Esophagus squamous epithelium (tissue), 4 donors: ENCODE measurements around the gene SEMA4D.

Experiments
- POLR2A ChIP-seq, 4 donors: fragments of 450-650 bp; IDR thresholded peaks; one replicate each; pipeline ENCODE4 v1.6.1; 2017; ENCODE audit warnings: antibody characterized with exemption in 4 of 4, mild to moderate bottlenecking in 4 of 4, moderate library complexity in 3 of 4
- TF ChIP-seq, protein P1 (sequence below), 6 experiments: fragments of 450-650 bp in 4 of 6; fragments of 200-600 bp in 2 of 6; sonication (generic) in 2 of 6; IDR thresholded peaks; one replicate each; pipeline ENCODE4 v1.5.1; 2016 to 2019; ENCODE audit warnings: antibody characterized with exemption in 6 of 6, mild to moderate bottlenecking in 4 of 6, moderate library complexity in 4 of 6

DNA sequence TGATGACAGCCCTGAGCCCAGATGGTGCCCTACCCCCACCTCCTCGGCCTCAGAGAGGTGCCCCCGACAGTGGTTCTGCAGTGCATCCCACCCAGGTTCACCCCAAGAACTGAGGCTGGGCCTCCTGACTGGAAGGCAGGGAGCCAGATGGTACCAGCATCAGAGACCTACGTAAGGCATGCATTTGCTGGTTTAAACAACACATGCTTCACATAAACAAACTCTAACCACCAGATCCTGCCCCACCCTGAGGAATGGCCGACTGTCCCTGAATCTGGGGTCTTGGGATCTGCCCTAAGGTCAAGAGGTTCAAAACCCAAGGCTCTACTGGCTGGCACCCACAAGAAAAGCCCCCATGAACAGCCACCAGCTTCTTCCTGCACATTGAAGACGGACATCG, 106.3 kb downstream of the SEMA4D start:
- TF ChIP-seq, protein P1, sequence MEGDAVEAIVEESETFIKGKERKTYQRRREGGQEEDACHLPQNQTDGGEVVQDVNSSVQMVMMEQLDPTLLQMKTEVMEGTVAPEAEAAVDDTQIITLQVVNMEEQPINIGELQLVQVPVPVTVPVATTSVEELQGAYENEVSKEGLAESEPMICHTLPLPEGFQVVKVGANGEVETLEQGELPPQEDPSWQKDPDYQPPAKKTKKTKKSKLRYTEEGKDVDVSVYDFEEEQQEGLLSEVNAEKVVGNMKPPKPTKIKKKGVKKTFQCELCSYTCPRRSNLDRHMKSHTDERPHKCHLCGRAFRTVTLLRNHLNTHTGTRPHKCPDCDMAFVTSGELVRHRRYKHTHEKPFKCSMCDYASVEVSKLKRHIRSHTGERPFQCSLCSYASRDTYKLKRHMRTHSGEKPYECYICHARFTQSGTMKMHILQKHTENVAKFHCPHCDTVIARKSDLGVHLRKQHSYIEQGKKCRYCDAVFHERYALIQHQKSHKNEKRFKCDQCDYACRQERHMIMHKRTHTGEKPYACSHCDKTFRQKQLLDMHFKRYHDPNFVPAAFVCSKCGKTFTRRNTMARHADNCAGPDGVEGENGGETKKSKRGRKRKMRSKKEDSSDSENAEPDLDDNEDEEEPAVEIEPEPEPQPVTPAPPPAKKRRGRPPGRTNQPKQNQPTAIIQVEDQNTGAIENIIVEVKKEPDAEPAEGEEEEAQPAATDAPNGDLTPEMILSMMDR (IDR thresholded peaks at IDR 0.05) = no peak
- no peak for TF ChIP-seq POLR2A (IDR thresholded peaks at IDR 0.05)
